HG03045 (cell line): ENCODE measurements around the gene TULP1.

Experiments
- ATAC-seq: cut with Tn5 transposase; IDR thresholded peaks from one replicate; pipeline ENCODE4 v1.9.1; 2021; ENCODE audit warnings: mild to moderate bottlenecking, moderate library complexity; ENCODE audit not compliant: unreplicated experiment

Gene TULP1

DNA sequence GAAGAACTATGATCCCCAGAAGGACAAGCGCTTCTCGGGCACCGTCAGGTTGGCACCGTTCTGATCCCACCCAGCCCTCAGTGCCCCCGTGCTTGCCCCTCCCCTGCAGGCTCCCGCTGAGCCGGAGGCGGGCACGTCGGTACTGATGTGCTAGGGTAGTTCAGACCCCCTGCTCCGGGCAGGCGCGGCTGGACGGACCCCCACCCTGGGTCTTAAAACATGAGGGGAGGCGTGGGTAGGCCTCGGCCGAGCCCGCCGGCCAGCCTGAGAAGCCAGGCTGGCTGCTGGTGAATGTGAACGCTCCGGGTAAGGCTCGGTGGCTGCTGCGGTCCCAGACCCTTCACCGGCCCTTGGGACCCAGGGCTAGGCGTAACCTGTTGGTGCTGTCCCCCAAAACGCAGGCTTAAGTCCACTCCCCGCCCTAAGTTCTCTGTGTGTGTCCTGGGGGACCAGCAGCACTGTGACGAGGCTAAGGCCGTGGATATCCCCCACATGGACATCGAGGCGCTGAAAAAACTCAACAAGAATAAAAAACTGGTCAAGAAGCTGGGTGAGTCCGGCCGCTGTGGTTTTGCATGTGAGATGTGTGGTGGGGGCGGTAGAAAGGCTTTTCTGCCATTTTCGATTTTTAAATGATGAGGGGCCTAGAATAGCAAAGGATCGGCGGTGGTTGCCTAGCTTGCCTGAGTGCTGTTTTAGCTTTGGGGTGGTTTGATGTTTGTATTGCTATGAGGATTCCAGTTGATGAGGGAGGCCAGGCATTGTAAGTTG is 43.5 kb downstream of the TULP1 start:
- ATAC-seq: peak; percentile 5

DNA sequence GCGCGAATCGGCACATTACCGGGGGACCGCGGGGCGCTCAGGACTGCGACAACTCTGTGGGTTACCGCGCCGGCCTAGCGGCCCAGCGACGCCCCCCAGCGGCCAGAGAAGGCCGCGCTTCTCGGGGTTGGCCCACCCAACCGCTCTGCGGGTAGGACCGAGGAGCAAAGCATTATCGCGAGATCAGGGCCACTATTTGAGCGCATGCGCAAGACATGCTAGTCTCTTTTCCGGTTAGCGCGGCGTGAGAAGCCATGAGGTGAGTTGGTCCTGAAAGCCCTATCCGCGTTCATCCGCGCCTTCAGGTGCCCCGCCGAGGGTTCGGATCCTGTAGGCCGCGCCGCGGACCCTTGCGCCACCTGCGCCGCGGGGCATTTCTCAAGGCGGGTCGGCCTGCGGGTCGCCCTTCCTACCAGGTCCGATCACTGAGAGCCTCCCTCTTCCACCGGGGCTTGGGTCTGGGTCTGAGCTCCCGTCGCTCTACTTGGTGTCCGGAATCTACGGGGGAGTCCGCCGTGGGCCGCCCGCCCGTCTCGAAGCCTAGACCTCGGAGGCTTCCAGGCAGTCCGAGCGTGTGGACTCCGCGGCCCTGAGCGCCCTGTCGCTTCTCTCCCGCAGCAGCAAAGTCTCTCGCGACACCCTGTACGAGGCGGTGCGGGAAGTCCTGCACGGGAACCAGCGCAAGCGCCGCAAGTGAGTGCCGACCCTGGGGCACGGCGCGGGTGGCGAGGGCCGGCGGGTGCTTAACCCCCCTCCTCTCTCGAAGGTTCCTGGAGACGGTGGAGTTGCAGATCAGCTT is 44.3 kb downstream of the TULP1 start, which contains the start of gene RPL10A:
TSS of gene RPL10A (plus strand) at position 221 of the 799 bp plus-strand sequence. CDS start at position 255, 34 bp downstream.
- ATAC-seq: peak; percentile 73

DNA sequence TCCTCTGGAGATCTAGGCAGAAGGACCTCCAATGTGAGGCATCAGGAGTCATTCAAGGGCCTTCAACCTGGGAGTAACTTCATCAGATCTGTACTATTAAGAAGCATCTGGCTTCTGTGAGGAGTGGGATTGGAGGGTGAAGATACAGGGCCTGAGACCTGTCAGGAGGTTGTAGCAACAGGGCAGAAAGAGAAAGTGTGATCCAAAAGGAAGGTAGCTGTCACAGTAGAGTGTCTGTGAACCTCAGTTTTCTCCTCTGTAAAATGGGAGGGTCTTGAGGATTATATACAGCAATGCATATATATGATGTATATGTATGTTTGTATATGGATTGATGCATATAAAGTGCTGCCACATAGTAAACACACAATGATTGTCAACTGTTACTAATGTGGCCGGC is 47.0 kb downstream of the TULP1 start:
- no peak for ATAC-seq

DNA sequence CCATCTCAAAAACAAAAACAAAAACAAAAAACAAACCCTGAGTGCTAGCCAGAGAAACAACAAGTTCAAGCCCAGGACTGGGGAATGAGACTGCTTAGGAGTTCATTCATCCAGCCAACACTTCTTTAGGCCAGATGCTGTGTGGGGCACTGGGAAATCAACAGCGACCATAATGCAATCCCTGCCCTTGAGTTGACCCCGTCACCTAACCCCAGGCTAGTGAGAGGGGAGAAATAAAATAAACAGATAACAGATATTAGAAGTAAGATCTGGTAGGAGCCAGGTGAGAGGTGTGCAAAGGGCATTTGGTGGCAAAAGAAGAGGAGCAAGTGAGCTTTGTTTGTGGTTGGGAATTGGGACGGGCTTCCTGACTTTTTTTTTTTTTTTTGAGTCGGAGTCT is 49.4 kb downstream of the TULP1 start:
- ATAC-seq: no peak

DNA sequence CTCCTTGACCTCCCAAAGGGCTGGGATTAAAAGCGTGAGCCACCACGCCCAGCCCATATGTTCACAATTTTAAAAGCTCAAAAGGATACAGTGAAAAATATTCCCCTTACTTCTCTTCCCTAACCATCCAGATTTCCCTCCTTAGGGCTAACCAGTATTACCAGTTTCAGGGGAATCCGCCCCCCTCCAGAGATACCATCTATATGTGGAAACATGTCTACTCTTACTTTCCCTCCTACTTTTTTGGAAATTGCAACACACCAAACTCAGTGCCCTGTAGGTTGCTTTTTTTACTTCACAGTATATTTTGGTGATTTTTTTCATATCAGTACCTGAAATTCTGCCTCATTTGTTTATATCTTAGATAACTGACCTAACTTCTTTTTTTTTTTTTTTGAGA is 51.4 kb downstream of the TULP1 start:
- no peak for ATAC-seq

DNA sequence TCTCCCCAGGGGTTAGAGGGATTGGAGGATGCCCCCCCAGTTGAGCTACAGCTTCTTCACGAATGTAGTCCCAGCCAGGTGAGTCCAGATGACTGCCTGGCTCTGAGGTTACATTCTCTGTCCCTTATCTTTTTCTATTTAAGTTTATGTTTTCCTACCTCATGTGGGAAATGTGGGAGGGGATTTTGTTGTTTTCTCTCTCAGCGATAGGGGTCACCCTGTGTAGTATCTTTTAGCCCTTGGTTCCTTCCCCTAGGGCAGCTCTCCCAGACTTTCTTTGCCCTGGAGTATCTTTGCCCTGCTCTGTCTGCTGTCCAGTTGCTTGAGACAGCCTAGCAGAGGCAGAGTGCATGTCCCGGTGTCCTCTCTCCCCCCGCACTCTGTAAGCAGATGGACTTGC is 54.8 kb downstream of the TULP1 start:
- ATAC-seq: no peak

DNA sequence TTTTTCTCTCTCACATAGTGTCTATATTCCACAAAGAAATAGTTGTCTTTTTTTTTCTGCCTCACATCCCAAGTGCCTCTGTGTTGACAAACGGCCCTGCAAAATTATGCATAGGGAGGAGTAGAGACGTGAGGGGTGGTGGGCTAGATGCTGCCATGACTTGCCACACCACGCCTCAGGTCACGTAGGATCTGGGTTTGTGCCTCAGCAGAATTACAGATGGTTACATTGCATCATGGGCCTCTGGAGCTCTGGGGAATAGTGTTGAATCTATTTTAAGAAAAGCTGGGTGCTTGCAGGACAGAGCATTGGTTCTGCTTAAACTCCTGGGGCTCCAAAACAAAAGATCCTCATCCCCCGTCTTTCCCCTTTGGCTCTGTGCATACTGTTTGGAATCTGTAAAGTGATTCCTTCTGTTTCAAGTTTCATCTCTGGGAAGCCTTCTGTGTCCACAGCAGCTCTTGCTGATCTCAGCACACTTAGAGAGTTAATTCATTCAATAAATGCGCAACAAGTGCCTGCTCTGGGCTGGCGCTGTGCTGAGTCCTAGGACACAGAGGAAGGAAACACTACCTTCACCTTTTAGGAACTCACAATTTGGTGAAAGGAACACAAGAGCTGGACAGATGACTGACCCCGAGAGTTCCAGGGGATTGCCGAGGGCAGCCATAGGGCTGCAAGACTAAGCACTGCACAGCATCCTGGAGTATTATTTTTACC is 58.1 kb downstream of the TULP1 start:
- no peak for ATAC-seq

DNA sequence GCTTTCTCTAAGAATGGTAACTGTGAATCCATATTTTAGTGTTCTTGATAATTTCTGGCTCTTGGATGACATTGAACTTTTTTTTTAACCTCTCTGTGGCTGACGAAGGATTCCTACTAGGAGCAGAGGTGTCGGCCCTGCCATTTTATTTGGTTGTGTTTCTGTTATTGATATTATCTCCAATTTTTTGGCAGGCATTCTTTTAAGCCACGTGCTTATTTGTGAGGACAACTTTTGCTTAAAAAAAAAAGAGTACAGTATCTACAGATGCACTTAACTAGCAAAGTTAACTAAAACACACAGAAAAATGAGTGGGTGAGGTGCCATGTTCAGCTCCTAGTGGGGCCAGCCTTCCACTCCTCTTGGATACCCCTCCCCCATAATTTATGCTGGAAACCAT is 59.5 kb downstream of the TULP1 start:
- no peak for ATAC-seq

DNA sequence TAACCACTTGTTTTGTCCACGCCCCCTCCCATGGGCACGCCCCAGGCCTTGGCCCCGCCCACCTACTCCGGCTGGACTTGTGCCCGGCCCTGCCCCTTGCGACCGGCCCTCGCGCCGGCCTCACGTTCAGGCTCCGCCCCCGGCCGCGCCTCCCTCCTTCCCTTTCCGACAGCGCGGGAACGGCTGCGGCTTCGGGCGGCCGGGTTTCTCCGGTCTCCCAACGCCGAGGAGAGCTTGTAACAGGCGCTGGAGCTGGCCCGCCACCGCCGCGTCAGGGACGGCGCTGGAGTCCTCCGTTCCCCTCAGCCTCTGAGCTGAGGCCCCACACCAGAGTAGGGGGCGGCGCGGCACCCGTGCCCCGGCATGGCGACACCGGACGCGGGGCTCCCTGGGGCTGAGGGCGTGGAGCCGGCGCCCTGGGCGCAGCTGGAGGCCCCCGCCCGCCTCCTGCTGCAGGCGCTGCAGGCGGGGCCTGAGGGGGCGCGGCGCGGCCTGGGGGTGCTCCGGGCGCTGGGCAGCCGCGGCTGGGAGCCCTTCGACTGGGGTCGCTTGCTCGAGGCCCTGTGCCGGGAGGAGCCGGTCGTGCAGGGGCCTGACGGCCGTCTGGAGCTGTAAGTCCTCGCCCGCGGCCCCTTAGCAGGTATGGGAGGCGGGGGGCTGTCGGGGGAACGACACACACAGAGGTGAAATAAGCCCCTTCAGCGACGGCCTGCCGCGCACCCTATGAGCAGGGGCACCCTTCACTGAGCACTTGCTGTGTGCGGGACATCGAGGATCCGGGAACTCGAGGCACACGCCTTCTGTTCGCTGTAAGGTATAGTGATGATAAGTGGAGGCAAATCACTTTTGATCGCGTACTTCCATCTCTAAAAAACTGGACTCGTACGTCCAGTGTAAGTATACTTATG is 60.3 kb downstream of the TULP1 start, which contains the start of gene FANCE:
TSS of gene FANCE (plus strand) at position 156 of the 908 bp plus-strand sequence. CDS start at position 364, 208 bp downstream.
- peak; percentile 93 for ATAC-seq

DNA sequence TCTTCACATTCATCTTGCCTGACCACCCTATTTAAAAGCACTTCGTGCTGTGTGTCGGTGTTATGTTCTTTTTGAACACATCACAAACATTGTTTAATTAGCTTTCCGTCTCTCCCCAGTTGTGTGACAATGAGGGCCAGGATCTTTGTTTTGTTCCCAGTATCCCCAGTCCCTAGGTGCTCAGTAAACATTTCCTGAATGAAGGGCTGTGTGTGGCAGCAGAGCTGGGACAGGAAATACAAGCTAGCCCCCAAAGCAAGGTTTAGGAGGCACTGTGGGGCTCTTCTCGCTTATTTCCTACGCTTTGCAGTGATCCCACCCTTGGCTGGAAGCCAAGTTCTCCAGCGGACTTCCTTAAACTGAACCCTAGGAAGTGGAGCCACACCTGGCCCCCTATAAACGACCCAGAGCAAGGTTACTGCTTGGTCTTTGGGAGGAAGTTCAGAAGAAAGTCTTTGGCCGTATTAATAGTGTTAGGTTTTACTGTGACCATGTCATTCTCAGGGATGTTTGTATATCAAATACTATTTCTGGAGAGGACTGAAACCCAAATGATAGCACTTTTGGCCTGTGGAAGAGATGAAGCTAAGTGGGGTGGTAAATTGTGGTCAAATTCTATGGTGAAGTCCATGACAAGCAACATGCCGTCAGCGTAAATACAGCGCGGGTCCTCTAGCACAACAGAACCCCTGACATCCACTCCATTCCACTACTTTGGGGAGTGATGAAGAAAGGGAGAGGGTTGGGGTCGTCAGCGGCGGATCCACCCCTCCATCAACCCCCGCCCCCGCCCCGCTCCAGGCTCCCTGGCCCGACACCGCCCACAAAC is 61.1 kb downstream of the TULP1 start:
- no peak for ATAC-seq

DNA sequence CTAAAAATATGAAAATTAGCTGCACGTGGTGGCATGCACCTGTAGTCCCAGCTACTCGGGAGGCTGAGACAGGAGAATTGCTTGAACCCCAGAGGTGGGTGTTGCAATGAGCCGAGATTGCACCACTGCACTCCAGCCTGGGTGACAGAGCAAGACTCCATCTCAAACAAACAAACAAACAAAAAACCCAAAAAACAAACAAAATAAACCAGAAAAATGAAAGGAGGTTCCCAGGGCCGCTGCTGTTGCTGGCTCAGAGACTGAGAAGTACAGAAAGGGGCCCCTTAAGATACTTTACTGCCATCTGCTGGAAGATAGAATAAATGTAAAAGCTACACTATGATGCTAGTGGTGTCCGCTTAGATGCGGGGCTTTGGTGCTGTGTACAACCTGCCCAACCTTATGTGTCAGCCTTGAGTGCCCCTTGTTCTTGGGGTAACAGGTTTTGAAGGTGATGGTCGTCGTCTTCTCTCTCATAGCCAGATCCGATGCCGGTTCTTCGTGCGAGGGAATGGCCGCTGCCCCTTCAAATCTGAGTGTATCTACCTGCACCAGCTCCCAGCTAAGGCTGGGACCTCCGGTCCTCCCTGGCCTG is 63.3 kb downstream of the TULP1 start:
- ATAC-seq: no peak

DNA sequence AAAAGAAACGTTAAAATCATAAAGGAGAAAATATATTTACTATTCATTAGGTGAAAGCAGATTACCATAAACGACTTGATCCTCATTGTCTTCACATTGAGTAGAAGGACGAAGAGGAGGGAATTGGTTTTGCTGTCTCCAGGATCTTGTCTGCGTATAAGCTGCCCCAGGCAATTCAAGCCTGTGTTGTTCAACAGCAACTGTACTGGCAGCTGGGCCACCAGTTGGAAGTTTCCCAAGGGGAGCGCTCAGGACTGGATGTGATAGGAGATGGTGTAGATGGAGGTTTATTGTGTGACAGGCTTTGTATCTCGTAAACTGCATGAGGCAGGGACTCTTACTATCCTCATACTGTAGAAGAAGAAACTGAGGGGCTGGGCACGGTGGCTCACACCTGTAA is 64.5 kb downstream of the TULP1 start:
- ATAC-seq: no peak
